Activated CD4-positive, CD25-positive, alpha-beta regulatory T cell treated with anti-CD3 and anti-CD28 coated beads, Interleukin-2, amount 50 U/mL, for 16 hours (primary cell): ENCODE results near the gene MRPL11.

ENCODE experiments used
- DNase-seq: peaks from one replicate; pipeline ENCODE4 v3.0.0-alpha.2; 2020; ENCODE audit warnings: low read depth, low spot score

The MRPL11 gene

DNA sequence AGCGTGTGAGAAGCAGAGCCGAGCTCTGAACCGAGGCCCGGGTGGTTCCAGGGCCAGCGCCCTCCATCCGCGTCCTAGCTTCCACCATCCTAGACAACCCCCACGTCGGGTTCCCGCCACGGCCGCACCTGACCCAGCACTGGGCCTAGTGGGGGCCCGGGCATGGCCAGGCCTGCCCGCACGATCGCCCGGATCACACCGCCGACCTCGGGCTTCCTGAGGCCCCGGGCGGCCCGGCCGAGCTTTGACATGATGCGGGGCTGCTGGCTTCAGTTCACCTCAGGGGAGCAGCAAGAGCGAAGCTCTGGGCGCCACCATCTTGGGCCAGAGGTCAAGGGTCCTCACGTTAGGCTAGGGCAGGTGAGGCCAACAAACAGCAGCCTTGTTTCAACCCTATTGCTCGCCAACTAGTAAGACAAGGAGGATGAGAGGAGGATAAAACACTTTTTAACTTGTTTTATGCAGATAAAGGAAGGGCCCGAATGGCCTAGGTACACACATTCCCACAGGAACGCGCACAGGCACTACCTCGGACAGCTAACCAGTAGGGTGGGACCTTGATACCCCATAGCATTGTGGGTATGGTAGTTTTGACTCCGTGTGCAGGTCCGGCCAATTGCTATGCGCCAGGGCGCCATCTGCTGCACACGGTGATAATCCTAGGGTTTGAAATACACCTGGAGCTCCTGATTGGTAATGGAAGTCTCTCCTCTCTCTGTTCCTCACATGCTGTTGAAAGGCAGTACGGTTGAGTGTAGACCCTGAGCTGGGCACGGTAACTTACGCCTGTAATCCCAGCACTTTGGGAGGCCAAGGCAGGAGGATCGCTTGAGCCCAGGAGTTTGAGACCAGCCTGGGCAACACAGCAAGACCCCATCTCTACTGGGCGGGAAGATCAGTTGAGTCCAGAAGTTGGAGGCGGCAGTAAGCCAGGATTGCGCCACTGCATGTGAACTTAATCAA is at the start of gene MRPL11:
TSS of gene MRPL11 (minus strand) at position 345 of the 963 bp plus-strand sequence. CDS start at position 251, 94 bp downstream.
- DNase-seq: peak; percentile 82

DNA sequence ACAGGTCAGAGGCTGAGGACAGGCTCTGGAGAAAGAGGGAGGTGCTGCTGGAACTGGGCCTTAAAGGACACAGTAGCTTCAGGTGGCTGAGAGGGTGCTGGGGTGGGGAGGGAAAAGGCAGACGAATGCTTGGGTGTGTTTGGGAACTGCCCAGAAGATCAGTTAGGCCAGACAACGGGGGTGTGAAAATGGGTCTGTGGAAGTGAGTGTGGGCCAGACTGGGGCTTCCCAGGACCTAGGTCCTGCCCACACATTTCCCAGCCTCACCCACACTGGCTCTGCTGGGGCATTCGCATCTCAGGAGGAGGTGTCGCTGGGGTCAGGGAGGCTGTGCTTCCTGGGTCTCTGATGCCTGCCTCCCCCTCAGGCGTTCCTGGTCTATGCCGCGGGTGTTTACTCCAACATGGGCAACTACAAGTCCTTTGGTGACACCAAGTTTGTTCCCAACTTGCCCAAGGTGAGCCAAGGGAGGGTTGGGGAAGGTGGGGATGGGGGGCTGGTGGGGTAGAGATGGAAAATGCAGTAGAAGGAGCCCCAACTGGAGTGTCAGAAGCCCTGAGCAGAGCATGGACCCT is 46.2 kb upstream of the MRPL11 start:
- no peak for DNase-seq

DNA sequence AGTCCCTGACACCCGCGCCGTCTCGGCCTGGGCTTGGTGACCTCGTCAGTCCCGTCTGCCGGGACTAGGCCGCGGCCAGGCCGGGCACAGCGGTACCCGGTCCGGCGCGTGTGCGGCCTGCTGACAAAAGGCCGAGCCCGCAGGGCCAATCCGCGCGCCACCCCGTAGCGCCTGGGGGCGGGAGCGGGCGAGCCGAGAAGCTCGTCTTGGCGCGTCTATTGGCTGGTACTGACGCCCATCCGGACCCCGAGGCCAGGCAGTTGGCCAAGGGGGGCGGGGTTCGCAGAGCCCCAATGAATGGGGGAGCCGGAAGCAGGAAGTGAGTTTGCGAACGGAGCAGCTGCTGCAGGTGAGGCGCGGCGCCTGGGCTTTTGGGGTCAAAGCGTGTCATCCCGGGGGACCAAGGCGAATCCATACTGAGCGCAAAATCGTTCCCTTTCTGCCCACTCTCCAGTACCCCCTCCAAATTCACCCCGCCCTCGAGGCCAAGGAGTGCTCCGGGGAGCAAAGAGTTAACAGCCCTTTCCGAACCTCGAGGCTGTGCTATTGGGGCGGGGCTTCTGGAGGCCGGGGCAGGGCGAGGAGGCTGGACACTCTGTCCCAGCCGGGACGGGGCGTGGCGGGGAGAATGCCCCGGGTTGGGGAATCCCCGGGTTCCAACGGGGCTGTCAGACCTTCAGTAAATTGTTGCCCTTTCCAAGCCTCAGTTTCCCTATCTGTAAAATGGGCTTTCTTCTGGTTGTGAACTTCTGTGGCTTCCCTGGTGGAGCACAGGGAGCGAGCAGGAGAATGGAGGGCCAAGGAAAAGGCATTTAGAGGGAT is 41.7 kb upstream of the MRPL11 start, which contains the start of gene DPP3:
TSS of gene DPP3 (plus strand) at position 318 of the 822 bp plus-strand sequence. CDS start 1,767 bp downstream, outside the sequence.
- DNase-seq: peak; percentile 89

DNA sequence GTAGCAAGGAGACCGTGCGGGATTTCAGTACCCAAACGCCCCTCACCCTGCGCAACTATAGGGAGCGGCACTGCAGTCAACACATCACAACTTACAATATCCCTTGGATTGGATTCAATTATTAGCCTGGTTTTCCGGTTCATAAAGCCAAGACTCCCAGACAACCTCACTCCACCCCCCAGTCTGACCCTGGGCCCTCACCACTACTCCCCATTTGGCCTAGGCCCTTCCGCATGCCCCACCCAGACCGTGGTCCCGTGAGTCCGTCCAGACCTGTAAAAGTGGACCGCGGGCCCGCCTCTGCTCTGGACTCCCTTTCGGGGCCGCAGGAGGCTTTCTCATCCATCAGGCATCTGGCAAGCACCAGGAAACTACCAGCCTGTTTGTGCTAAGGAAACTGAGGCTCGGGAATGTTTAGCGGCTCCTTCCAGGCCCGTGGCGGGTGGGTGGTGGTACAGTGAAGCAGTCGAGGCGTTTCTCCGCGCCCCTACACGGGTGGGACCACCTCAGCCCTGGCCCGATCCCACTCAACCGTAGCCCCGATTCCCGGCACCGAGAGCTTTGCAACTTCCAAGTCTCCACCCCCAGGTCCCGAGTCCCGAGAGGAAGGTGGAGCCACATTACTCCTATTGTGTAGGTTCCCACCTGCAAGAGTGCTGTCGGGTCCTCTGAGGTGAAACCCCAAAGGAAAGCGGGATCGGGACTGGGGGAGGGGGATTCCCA is 40.9 kb upstream of the MRPL11 start:
- DNase-seq: no peak

DNA sequence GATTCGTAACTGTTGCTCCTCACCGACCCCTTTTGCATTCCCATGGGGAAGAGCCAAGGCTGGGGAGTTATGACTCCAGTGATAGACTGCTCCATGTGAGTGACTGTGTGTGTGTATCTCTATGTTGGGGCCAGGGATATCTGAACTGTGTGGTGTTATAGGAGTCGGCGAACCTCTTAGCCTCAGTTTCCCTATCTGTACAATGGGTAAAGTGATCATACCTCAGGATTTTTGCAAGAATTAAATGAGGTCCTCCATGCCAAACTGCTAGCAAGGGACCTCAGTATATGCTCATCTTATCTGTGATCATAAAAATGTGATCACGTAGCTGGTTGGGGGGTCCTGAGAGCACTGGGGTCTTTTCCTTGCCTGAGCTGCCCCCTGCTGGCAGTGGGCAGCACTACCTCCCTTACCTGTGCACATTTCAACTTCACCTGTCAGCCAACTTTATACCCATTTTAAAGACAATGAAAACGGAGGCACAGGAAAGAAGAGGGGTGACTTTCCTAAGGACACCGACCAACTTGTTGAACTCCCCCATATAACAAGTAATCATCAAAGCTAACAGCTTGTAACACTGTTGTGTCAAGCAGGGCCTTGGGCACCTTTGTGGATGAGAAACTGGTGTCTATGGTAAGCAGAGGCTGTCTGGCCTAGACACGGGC is 40.2 kb upstream of the MRPL11 start:
- DNase-seq: no peak

DNA sequence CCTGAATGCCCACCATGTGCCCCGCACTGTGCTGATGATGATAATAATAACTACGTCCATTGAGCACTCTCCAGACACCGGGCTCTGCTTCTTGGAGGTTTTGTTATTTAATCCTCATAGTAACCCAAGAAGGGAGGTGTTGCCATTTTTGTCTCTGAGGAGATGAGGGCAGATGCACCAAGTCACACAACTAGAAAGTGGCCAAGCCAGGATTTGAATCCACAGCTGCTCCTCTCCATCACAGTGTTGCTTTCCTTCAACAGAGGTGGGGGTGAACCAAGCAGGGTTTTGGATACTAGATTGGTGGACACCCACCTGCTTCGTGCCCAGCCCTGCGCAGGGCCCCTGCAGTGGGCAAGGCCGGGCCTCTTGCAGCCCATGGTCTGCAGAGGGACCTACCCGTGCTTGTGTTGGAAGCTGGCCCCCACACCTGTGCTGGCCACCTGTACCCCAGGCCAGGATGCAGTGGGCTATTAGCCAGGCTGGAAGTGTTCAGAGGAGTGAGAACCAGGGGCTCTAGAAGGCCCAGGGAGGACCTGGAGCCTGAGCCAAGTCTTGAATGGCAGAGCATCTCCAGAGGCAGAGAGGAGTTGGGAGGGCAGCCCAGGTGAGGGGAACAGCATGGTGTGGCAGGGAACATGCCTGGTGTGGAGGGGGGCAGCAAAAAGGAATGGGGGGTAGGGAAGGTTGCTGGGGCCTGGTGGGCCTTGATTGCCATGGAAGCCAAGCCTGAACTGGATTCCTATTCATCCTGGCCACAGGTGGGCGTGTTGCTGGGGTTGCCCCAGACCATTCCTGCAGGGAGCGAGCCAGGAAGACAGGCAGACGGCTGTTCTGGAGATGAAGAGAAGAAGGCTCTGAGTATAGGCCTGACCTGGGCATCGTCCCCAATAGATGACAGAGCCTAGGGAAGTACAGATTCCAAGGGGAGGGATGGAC is 38.9 kb upstream of the MRPL11 start:
- no peak for DNase-seq

DNA sequence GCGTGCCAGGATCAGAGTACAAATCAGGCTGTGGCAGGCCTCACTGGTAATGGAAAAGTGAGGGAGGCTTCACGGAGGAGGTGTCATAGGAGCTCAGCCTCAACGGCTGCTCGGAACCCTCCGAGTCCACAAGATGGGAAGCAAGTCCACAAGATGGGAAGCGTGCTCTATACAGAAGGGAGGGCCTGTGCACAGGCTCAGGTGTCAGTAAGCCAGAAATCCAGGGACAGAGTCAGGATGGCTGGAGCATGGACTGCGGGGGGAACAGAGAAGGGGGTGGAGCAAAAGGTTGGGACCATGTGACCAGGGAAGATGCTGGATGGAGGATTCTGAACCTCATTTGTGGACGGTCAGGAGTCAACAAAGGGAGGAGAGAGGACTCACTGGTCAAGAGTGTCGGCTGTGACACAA is 38.2 kb upstream of the MRPL11 start:
- no peak for DNase-seq

DNA sequence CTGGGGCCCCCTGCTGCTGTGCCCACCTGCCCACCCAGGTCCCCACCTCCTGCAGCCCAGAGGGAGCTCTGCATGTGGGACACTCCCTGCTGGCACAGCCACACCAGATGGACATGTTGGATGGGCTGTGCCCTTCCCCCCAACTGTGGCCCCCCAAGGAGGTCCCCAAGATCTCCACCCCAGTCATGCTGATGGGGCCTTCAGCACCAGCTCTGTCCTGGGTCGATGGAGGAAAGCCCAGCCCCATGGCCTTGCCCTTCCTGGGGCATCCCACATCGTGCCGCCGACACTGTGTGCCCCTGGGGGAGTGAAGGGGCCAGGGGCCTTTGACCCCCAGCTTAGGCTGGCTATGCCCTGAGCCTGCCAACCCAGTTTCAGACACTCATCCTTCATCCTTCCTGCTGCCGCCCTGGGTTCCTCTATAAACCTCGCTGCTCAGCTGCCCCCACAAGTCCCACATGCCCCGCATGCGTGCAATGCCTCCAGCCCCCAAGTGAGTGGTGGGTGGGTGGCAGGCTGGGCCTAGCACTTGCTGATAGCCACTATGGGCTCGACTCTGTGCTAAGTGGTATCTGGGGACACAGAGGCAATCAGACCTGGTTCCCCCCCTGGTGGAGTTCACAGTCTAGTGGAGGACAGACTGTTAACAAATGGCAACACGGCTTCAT is 37.7 kb upstream of the MRPL11 start:
- no peak for DNase-seq

DNA sequence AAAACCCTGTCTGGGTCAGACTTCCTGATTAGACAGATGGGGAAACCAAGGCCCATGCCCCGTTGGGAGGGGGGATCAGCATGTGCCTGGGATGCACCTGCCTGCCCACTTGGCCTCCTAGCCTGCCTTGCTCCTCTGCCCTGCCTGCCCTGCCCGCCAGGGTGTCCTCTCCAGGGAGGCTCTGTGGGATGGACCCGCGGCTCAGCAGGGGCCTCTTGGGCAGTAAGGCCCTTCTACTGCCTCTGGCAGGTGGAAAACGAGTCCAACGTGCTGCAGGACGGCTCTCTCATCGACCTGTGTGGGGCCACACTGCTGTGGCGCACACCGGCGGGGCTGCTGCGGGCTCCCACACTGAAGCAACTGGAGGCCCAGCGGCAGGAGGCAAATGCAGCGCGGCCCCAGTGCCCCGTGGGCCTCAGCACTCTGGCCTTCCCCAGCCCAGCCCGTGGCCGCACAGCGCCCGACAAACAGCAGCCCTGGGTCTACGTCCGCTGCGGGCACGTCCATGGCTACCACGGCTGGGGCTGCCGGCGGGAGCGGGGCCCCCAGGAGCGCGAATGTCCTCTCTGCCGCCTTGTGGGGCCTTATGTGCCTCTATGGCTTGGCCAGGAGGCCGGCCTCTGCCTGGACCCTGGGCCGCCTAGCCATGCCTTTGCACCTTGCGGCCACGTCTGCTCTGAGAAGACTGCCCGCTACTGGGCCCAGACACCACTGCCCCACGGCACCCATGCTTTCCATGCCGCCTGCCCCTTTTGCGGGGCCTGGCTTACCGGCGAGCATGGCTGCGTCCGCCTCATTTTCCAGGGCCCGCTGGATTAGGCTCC is 36.9 kb upstream of the MRPL11 start:
- no peak for DNase-seq

DNA sequence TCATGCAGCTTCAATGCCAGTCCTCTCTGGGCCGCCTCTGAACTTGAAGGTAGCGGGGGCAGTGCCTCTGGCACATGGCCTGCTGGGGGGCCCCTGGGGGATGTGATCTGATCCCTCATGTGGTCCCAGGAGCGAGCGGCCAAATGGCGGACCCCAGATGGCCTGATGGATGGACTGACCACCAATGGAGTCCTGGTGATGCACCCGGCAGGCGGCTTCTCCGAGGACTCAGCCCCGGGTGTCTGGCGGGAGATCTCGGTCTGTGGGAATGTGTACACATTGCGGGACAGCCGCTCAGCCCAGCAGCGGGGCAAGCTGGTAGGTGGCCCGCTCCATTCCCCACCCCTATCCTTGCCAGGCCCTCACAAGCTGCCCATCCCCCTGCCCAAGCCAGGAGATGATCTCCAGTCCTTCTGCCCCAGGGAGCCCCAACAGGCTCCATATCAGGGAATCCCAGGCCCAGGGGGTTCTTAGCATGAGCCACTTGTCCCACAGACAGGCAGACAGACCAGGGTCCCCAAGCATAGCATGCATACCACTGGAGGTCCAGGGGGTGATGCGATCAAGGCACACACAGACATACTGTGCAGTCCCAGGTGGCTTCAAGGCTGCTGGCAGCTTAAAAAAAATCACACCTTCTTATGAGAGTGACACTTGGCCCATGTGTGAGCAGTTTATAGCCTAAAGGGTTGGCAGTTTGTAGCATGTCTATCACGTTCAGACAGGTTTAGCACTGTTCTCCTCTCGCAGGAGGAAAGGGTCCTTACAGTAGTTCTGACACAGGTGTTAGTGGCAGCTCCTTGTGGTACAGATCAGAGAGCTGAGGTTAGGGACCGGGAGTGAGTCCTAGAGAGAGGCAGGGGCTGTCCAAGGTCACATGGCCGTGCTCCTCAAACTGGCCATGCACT is 35.2 kb upstream of the MRPL11 start:
- DNase-seq: no peak

DNA sequence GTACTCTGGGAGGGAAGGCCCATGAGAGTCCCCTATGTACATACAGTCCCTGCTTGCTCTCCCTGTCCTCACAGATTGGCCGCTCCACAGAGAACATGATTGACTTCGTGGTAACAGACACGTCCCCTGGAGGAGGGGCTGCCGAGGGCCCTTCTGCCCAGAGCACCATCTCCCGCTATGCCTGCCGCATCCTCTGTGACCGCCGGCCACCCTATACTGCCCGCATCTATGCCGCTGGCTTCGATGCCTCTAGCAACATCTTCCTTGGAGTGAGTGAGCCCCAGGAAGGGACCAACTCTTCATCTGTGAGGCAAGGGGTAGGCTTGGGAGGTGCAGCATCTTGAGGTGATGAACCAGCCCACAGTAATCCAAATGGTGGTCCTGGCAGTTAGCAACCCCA is 34.5 kb upstream of the MRPL11 start:
- DNase-seq: no peak

DNA sequence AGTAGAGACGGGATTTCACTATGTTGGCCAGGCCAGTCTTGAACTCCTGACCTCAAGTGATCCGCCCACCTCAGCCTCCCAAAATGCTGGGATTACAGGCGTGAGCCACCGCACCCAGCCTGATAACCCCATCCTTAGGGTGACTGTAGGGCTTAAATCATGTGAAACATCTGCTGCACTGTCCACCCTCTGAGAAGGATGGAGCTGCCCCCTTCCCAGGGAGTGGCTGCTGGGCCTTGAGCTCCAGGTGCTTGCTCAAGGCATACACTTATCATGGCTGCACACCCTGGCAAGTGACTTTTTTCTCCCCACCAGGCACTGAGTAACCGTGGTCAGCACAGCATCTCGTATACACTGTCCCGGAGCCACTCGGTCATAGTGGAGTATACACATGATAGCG is 33.4 kb upstream of the MRPL11 start:
- no peak for DNase-seq

DNA sequence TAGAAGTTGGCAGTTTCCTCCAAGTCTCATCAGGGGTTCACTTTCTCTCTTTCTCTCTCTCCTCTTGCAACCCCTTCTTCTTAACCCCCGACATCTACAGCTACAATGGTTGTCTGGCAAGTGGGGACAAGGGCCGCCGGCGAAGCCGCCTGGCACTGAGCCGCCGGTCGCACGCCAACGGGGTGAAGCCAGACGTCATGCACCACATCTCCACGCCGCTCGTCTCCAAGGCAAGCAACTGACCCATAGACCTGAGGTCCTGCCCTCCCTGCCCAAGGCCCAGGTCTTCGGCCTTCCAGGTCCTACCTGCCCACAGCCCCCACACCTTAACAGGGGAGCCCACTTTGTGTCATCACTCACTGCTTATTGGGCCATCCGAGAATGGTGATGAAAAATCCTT is 32.5 kb upstream of the MRPL11 start:
- no peak for DNase-seq

DNA sequence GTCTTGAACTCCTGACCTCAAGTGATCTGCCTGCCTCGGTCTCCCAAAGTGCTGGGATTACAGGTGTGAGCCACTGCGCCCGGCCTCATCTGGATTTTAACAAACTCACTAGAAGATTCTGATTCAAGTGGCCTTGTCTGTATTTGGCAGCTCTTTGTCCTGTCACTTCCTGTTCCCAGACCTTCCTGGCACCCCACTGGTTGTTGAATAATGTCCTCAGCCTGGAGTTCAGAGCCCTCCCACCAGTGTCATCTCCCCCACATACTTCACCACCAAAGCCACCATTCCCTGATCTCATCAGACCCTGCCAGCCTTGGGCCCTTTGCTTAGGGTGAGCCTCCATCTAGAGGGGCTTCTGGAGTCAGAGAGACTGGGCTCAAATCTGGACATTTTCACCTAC is 31.4 kb upstream of the MRPL11 start:
- no peak for DNase-seq

DNA sequence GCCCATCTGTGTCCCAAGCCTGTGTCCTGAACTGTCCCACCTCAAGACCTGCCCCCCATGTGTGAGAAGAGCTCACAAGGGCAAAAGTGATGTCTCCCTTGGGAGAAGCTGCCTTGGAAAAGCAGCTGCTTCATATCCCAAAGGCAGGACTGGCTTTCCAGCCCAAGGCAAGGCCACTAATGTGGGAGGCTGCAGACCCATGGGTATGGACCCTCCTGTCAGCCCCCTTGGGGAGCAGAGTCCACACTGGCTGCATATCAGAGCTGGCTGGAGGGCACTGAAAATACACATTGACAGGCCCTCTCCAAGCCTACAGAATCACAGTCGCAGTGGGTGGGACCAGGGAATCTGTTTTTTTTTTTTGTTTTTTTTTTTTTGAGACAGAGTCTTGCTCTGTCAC is 30.8 kb upstream of the MRPL11 start:
- DNase-seq: no peak

DNA sequence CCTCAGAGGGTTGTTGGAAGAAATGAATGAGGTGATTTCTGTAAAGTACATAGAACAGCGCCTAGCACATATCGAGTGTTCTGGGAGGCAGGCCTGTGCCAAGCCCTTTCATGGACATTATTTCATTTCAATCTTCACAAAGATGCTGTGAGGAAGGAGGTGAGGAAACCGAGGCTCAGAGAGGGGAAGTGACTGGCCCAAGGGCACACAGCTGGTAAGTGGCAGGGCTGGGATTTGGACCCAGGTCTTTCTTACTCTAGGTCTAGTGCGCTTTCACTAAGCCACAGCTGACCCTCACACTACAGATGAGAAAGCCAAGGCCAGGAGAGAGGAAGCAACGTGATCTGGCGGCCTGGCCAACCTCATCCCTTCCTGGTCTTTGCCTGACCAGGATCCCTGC is 30.0 kb upstream of the MRPL11 start:
- no peak for DNase-seq

DNA sequence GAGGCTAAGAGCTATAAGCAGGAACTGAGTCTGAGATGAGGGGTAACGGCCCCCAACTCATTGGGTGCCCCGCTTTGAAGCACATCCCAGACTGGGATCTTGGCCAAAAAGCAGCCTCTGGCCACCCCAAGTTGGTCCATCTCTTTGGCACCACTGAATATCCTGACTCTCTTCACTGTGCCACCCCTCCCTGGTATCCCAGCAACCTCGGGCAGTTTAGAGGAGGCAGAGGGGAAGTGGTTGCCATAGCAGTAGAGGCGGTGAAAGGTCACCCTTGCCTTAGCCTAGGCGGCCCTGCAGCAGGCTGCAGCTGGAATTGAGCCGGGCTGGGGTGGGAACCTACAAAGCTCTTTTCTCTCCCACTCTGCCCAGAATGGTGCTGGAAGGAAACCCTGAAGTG is 29.1 kb upstream of the MRPL11 start:
- DNase-seq: no peak
